Astrocyte of the spinal cord (primary cell): ENCODE data around the gene TNIK.

ENCODE experiments used
- DNase-seq: peaks from one replicate; pipeline ENCODE4 v3.0.0; 2011; ENCODE audit warnings: low read depth, low spot score
- H3K4me3 ChIP-seq: 2 replicates; pipeline ENCODE4 v1.5.1; 2011; ENCODE audit warnings: low read depth, mild to moderate bottlenecking, low read length, moderate library complexity
- CTCF ChIP-seq: IDR thresholded peaks from 2 replicates; pipeline ENCODE4 v1.5.1; 2012; ENCODE audit warnings: low read depth, mild to moderate bottlenecking, low read length, inconsistent platforms
- in situ Hi-C: cut with HindIII; loops from 2 replicates; pipeline ENCODE4 v1.10.0; 2017; ENCODE audit warnings: low sequenced_read_pairs

Gene TNIK

GRCh38 chr3:171127611-171128010, 332.6 kb downstream of the TNIK start:
- in situ Hi-C loops: no loop called here

GRCh38 chr3:171126478-171127209, 333.6 kb downstream of the TNIK start:
- no peak for TF ChIP-seq CTCF
- no peak overlapping the region for H3K4me3 ChIP-seq
- no peak for DNase-seq
- in situ Hi-C loops: no loop called here

More at GRCh38 chr3:171127611-171128010, 332.6 kb downstream of the TNIK start:
- H3K4me3 ChIP-seq: no peak overlapping the region
- TF ChIP-seq CTCF: no peak
- no peak for DNase-seq

- H3K4me3 ChIP-seq: no peak overlapping the region
- DNase-seq: no peak
- in situ Hi-C loops: no loop called here
- no peak for TF ChIP-seq CTCF
Measured at GRCh38 chr3:171125010-171125409, 335.2 kb downstream of the TNIK start.

- TF ChIP-seq CTCF: no peak
- in situ Hi-C loops: no loop called here
- no peak for DNase-seq
- H3K4me3 ChIP-seq: no peak overlapping the region
Measured at GRCh38 chr3:171123915-171124314, 336.3 kb downstream of the TNIK start.

- TF ChIP-seq CTCF: no peak
- no peak for DNase-seq
- in situ Hi-C loops: no loop called here
- H3K4me3 ChIP-seq: no peak overlapping the region
Measured at GRCh38 chr3:171122861-171123260, 337.3 kb downstream of the TNIK start.

GRCh38 chr3:171122240-171122639, 338.0 kb downstream of the TNIK start:
- no peak for TF ChIP-seq CTCF
- in situ Hi-C loops: no loop called here
- no peak overlapping the region for H3K4me3 ChIP-seq
- no peak for DNase-seq
